Panc1 (cell line): ENCODE measurements around the gene MARK4.

Source experiments
- POLR2AphosphoS5 ChIP-seq: IDR thresholded peaks from 2 replicates; pipeline ENCODE4 v1.6.1; 2012; ENCODE audit warnings: mild to moderate bottlenecking, low read depth, low read length, moderate library complexity
- TF ChIP-seq, protein P1 (sequence below): fragments of 450-650 bp; IDR thresholded peaks from 2 replicates; pipeline ENCODE4 v1.5.1; 2017; ENCODE audit warnings: mild to moderate bottlenecking

DNA sequence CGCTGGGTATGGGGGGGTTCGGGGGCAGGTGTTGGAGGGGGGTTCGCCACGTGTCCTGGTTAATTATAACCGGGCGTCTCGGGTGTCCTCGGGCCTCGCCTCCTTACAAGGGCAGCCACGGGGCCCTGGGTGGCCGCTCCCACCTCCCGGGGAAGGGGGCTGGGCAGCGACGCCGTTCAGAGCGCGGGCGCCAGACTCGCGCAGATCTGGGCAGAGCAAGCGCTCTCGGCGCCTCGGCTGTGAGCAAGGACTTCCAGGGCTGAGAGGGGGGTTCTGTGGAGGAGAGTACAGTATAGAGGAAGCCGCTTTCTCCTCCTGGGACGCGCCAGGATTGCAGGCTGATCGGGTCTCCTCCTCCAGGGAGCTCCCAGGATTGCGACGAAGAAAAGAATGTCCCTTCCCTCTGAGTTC is 72.6 kb downstream of the MARK4 start:
- TF ChIP-seq, protein P1, sequence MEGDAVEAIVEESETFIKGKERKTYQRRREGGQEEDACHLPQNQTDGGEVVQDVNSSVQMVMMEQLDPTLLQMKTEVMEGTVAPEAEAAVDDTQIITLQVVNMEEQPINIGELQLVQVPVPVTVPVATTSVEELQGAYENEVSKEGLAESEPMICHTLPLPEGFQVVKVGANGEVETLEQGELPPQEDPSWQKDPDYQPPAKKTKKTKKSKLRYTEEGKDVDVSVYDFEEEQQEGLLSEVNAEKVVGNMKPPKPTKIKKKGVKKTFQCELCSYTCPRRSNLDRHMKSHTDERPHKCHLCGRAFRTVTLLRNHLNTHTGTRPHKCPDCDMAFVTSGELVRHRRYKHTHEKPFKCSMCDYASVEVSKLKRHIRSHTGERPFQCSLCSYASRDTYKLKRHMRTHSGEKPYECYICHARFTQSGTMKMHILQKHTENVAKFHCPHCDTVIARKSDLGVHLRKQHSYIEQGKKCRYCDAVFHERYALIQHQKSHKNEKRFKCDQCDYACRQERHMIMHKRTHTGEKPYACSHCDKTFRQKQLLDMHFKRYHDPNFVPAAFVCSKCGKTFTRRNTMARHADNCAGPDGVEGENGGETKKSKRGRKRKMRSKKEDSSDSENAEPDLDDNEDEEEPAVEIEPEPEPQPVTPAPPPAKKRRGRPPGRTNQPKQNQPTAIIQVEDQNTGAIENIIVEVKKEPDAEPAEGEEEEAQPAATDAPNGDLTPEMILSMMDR: no peak
- TF ChIP-seq POLR2AphosphoS5: no peak
